Mesendoderm (in vitro differentiated cells): ENCODE results near the gene P2RX6.

Source experiments
- DNase-seq: peaks from one replicate; pipeline ENCODE4 v3.0.0; 2013
- H2AK5ac ChIP-seq: 2 replicates; pipeline ENCODE4 v1.6.1; 2013; ENCODE audit warnings: low read length, inconsistent platforms
- H2BK120ac ChIP-seq: 2 replicates; pipeline ENCODE4 v1.6.1; 2013; ENCODE audit warnings: low read depth, mild to moderate bottlenecking, low read length, moderate library complexity, mixed read lengths
- H2BK15ac ChIP-seq: replicated peaks from 2 replicates; pipeline ENCODE4 v1.6.1; 2013; ENCODE audit warnings: low read depth, mild to moderate bottlenecking, moderate library complexity
- H2BK5ac ChIP-seq: 2 replicates; pipeline ENCODE4 v1.6.1; 2013; ENCODE audit warnings: low read length, inconsistent platforms
- H3K18ac ChIP-seq: 2 replicates; pipeline ENCODE4 v1.6.1; 2013; ENCODE audit warnings: mild to moderate bottlenecking, low read length, mixed read lengths
- H3K23ac ChIP-seq: one replicate; pipeline ENCODE4 v1.6.1; 2013; ENCODE audit warnings: low read length
- H3K27ac ChIP-seq: 2 replicates; pipeline ENCODE4 v1.5.1; 2013; ENCODE audit warnings: low read depth, mild to moderate bottlenecking, inconsistent platforms, low read length, moderate library complexity
- H3K27me3 ChIP-seq: 2 replicates; pipeline ENCODE4 v1.6.1; 2013; ENCODE audit warnings: low read length, control low read depth, mild to moderate bottlenecking, inconsistent platforms; ENCODE audit not compliant: insufficient read depth, poor library complexity
- H3K36me3 ChIP-seq: 2 replicates; pipeline ENCODE4 v1.6.1; 2013; ENCODE audit warnings: low read length, inconsistent platforms; ENCODE audit not compliant: control insufficient read depth, insufficient read depth
- H3K4ac ChIP-seq: one replicate; pipeline ENCODE4 v1.6.1; 2013; ENCODE audit warnings: low read depth, mild to moderate bottlenecking, low read length, moderate library complexity
- H3K4me1 ChIP-seq: 2 replicates; pipeline ENCODE4 v1.6.1; 2013; ENCODE audit warnings: low read depth, low read length, inconsistent platforms; ENCODE audit not compliant: control insufficient read depth
- H3K4me2 ChIP-seq: 2 replicates; pipeline ENCODE4 v1.6.1; 2013; ENCODE audit warnings: low read length
- H3K4me3 ChIP-seq: 2 replicates; pipeline ENCODE4 v1.5.1; 2013; ENCODE audit warnings: mild to moderate bottlenecking, low read length
- H3K56ac ChIP-seq: one replicate; pipeline ENCODE4 v1.6.1; 2013; ENCODE audit warnings: low read length
- H3K79me1 ChIP-seq: 2 replicates; pipeline ENCODE4 v1.6.1; 2013; ENCODE audit warnings: low read length, inconsistent platforms
- H3K79me2 ChIP-seq: 2 replicates; pipeline ENCODE4 v1.6.1; 2013; ENCODE audit warnings: mild to moderate bottlenecking, low read length; ENCODE audit not compliant: control insufficient read depth, insufficient read depth
- H3K9ac ChIP-seq: 2 replicates; pipeline ENCODE4 v1.6.1; 2013; ENCODE audit warnings: low read length, inconsistent platforms
- H4K5ac ChIP-seq: one replicate; pipeline ENCODE4 v1.6.1; 2013; ENCODE audit warnings: low read length
- H4K8ac ChIP-seq: one replicate; pipeline ENCODE4 v1.6.1; 2013; ENCODE audit warnings: low read depth, mild to moderate bottlenecking, control low read depth, low read length, moderate library complexity
- WGBS: extraction: QIAGEN DNeasy Blood & Tissue Kit; methylation state at CpG from one replicate; pipeline ENCODE4 v1.1.7; 2013; ENCODE audit warnings: low lambda C conversion rate, missing lambda C conversion rate; ENCODE audit not compliant: insufficient coverage; ENCODE audit errors: extremely low coverage; 5-methylcytosine and 5-hydroxymethylcytosine counted together

The P2RX6 gene

GRCh38 chr22:21029486-21030025 lies 14.6 kb downstream of the P2RX6 start:
- Histone ChIP-seq H4K8ac (no peak overlapping the region), H3K27ac (no peak overlapping the region), H3K4me3 (no peak overlapping the region), H3K9ac (no peak overlapping the region), H2BK15ac (no peak overlapping the region), H3K4me2 (no peak overlapping the region), H3K18ac (no peak overlapping the region), H3K4ac (no peak overlapping the region), H2BK5ac (no peak overlapping the region), H2BK120ac (no peak overlapping the region), H4K5ac (no peak overlapping the region), H3K23ac (no peak overlapping the region), H3K56ac (no peak overlapping the region), H3K79me2 (no peaks in the 10 kb centered on the region), H3K27me3 (no peaks in the 10 kb centered on the region), H2AK5ac (no peak overlapping the region), H3K4me1 (no peaks in the 10 kb centered on the region), H3K36me3 (no peaks in the 10 kb centered on the region), H3K79me1 (no peaks in the 10 kb centered on the region)
- no CpG with 5 or more reads among the region's 12 CpGs for WGBS
- no peak for DNase-seq

DNA sequence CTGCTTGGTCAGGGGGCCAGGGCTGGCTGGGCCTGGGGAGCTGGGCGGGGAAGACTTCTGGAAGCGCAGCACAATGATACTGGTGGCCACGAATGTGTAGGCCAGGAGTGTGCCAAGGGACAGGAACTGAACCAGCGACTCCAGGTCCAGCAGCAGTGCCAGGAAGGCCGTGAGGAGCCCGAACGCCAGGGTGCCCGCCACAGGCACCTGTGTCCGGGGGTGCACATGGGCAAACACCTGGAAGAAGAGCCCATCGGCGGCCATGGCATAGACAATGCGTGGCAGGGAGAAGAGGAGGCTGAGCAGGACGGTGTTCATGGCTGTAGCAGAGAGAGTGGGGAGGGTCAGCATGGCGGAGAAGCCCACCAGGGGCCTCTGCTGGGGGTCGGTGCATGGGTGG lies 15.1 kb downstream of the P2RX6 start:
- Histone ChIP-seq H3K4me1 (no peaks in the 10 kb centered on the region), H2BK15ac (no peak overlapping the region), H3K9ac (no peak overlapping the region), H2AK5ac (no peak overlapping the region), H3K23ac (no peak overlapping the region), H3K27ac (no peak overlapping the region), H3K56ac (no peak overlapping the region), H4K5ac (no peak overlapping the region), H3K4ac (no peak overlapping the region), H3K36me3 (no peaks in the 10 kb centered on the region), H3K27me3 (no peaks in the 10 kb centered on the region), H3K4me2 (no peak overlapping the region), H4K8ac (no peak overlapping the region), H3K4me3 (no peak overlapping the region), H3K79me1 (no peaks in the 10 kb centered on the region), H2BK120ac (no peak overlapping the region), H3K18ac (no peak overlapping the region), H3K79me2 (no peaks in the 10 kb centered on the region), H2BK5ac (no peak overlapping the region)
- no peak for DNase-seq
- no CpG with 5 or more reads among the region's 15 CpGs for WGBS

GRCh38 chr22:21030621-21031544 lies 15.9 kb downstream of the P2RX6 start:
- H3K79me2 ChIP-seq, result no peaks in the 10 kb centered on the region
- no peak overlapping the region for H2BK15ac ChIP-seq
- no peaks in the 10 kb centered on the region for H3K79me1 ChIP-seq
- no peak overlapping the region for H2BK5ac ChIP-seq
- H3K18ac ChIP-seq, result no peak overlapping the region
- H3K27ac ChIP-seq, result no peak overlapping the region
- no peak overlapping the region for H3K9ac ChIP-seq
- H2BK120ac ChIP-seq, result no peak overlapping the region
- no peak overlapping the region for H2AK5ac ChIP-seq
- H3K56ac ChIP-seq, result no peak overlapping the region
- no peaks in the 10 kb centered on the region for H3K4me1 ChIP-seq
- WGBS, result no CpG with 5 or more reads among the region's 40 CpGs
- no peak overlapping the region for H4K5ac ChIP-seq
- DNase-seq, result no peak
- no peak overlapping the region for H3K23ac ChIP-seq
- no peak overlapping the region for H3K4ac ChIP-seq
- no peak overlapping the region for H3K4me2 ChIP-seq
- H3K27me3 ChIP-seq, result no peaks in the 10 kb centered on the region
- H3K36me3 ChIP-seq, result no peaks in the 10 kb centered on the region
- no peak overlapping the region for H4K8ac ChIP-seq
- no peak overlapping the region for H3K4me3 ChIP-seq

GRCh38 chr22:21031545-21032036 lies 16.6 kb downstream of the P2RX6 start:
- H3K79me2 ChIP-seq, result no peaks in the 10 kb centered on the region
- no peak overlapping the region for H3K9ac ChIP-seq
- no peak overlapping the region for H2AK5ac ChIP-seq
- no peak overlapping the region for H4K8ac ChIP-seq
- H4K5ac ChIP-seq, result no peak overlapping the region
- no peak overlapping the region for H3K27ac ChIP-seq
- no peaks in the 10 kb centered on the region for H3K79me1 ChIP-seq
- no peak overlapping the region for H3K18ac ChIP-seq
- no peaks in the 10 kb centered on the region for H3K4me1 ChIP-seq
- no peak overlapping the region for H3K4me2 ChIP-seq
- H2BK120ac ChIP-seq, result no peak overlapping the region
- no peak overlapping the region for H3K4me3 ChIP-seq
- H3K36me3 ChIP-seq, result no peaks in the 10 kb centered on the region
- H2BK15ac ChIP-seq, result no peak overlapping the region
- no peak overlapping the region for H3K56ac ChIP-seq
- WGBS, result no CpG with 5 or more reads among the region's 18 CpGs
- H2BK5ac ChIP-seq, result no peak overlapping the region
- no peak overlapping the region for H3K4ac ChIP-seq
- H3K23ac ChIP-seq, result no peak overlapping the region
- H3K27me3 ChIP-seq, result no peaks in the 10 kb centered on the region
- no peak for DNase-seq

- no peaks in the 10 kb centered on the region for H3K79me1 ChIP-seq
- no CpG with 5 or more reads among the region's 59 CpGs for WGBS
- no peak within 1 kb of the TSS for H2AK5ac ChIP-seq
- no peak for DNase-seq
- H3K56ac ChIP-seq, result peak within 1 kb of the TSS; percentile 74
- H4K5ac ChIP-seq, result no peak within 1 kb of the TSS
- H3K18ac ChIP-seq, result no peak within 1 kb of the TSS
- no peak within 1 kb of the TSS for H4K8ac ChIP-seq
- no peaks in the 10 kb centered on the region for H3K79me2 ChIP-seq
- no peak within 1 kb of the TSS for H3K4me3 ChIP-seq
- H2BK15ac ChIP-seq, result no peak within 1 kb of the TSS
- H3K23ac ChIP-seq, result peak within 1 kb of the TSS; percentile 66
- H3K27ac ChIP-seq, result peak within 1 kb of the TSS; percentile 8
- peak within 1 kb of the TSS; percentile 57 for H3K4me2 ChIP-seq
- no peak within 1 kb of the TSS for H3K4ac ChIP-seq
- H3K4me1 ChIP-seq, result no peaks in the 10 kb centered on the region
- H2BK5ac ChIP-seq, result no peak within 1 kb of the TSS
- no peaks in the 10 kb centered on the region for H3K36me3 ChIP-seq
- no peaks in the 10 kb centered on the region for H3K27me3 ChIP-seq
- H3K9ac ChIP-seq, result peak within 1 kb of the TSS; percentile 42
- no peak within 1 kb of the TSS for H2BK120ac ChIP-seq
Measured at GRCh38 chr22:21032037-21032867, 17.3 kb downstream of the P2RX6 start, which contains the start of gene SLC7A4. Gene SLC7A4 (minus strand): TSS chr22:21032561. CDS start chr22:21031812, 749 bp downstream.
